B cell (primary cell): ENCODE data around the gene FRG2. TPM values are rescaled to one million over a fixed set of nuclear protein-coding genes. Genes with fewer than 3 reads are reported as not detected.
"Not testable (repeated sequence)": the region's sequence is repeated elsewhere in the genome, so short reads cannot be mapped to it uniquely, and the experiment has no call there.

ENCODE experiments used
- ATAC-seq: fragments of 200-7000 bp; cut with Tn5 transposase; one replicate; pipeline ENCODE4 v1.10.0; 2021; ENCODE audit warnings: low read depth, mild to moderate bottlenecking, moderate number of reproducible peaks, moderate library complexity
- CTCF ChIA-PET: fragments of 350-600 bp; sonication (Branson Sonifier 250); formaldehyde crosslinking; loops from one replicate; lab custom pipeline; 2021; ENCODE audit warnings: antibody characterized with exemption, inconsistent platforms; lab: Charles Lee
- POLR2A ChIA-PET: fragments of 350-600 bp; sonication (Branson Sonifier 250); formaldehyde crosslinking; loops from one replicate; lab custom pipeline; 2021; ENCODE audit warnings: antibody characterized with exemption; lab: Charles Lee
- DNase-seq: peaks from one replicate; pipeline ENCODE4 v3.0.0; 2013
- H2AFZ ChIP-seq: 2 replicates; pipeline ENCODE4 v1.6.1; 2012; ENCODE audit warnings: mild to moderate bottlenecking, low read depth, low read length; ENCODE audit not compliant: insufficient read depth, poor library complexity, severe bottlenecking
- H3K27ac ChIP-seq, 2 donors: 1 replicate in 1 of 2; 2 replicates in 1 of 2; pipeline ENCODE4 v1.5.1; 2012 to 2013; ENCODE audit warnings: low read length in 2 of 2, mild to moderate bottlenecking in 2 of 2, moderate library complexity in 1 of 2
- H3K27me3 ChIP-seq, 4 experiments: fragments of 200-600 bp in 1 of 4; sonication (generic) in 1 of 4; replicated peaks in 1 of 4; 1 replicate in 2 of 4; 2 replicates in 2 of 4; pipeline versions ENCODE4 v1.6.1 to v1.7.0; 2013 to 2016; ENCODE audit warnings: low read length in 3 of 4, mild to moderate bottlenecking in 2 of 4, mixed read lengths in 1 of 4, moderate library complexity in 1 of 4; ENCODE audit not compliant: insufficient read depth in 4 of 4, control insufficient read depth in 3 of 4; ENCODE audit errors: control extremely low read depth in 1 of 4
- H3K36me3 ChIP-seq, 2 experiments: replicated peaks in 1 of 2; 1 replicate in 1 of 2; 2 replicates in 1 of 2; pipeline versions ENCODE4 v1.6.1 to v1.7.1; 2013; ENCODE audit warnings: low read length in 1 of 2; ENCODE audit not compliant: insufficient read depth in 2 of 2, control insufficient read depth in 1 of 2; ENCODE audit errors: control extremely low read depth in 1 of 2, extremely low read depth in 1 of 2
- H3K4me1 ChIP-seq, 2 donors: fragments of 200-600 bp in 1 of 2; sonication (generic) in 1 of 2; 1 replicate in 1 of 2; 2 replicates in 1 of 2; pipeline versions ENCODE4 v1.5.1 to v1.6.1; 2013 to 2017; ENCODE audit warnings: low read length in 2 of 2; ENCODE audit not compliant: control insufficient read depth in 2 of 2, insufficient read depth in 2 of 2
- H3K4me2 ChIP-seq: replicated peaks from 2 replicates; pipeline ENCODE3; 2012; ENCODE audit warnings: mild to moderate bottlenecking, low read depth, low read length; ENCODE audit not compliant: poor library complexity, severe bottlenecking
- H3K4me3 ChIP-seq, 5 experiments: fragments of 200-600 bp in 1 of 5; sonication (generic) in 1 of 5; 1 replicate in 3 of 5; 2 replicates in 2 of 5; pipeline versions ENCODE4 v1.5.1 to v1.7.0; 2011 to 2016; ENCODE audit warnings: low read length in 4 of 5, mild to moderate bottlenecking in 4 of 5, low read depth in 2 of 5, control low read depth in 1 of 5, moderate library complexity in 1 of 5; ENCODE audit not compliant: insufficient read depth in 1 of 5; ENCODE audit errors: control extremely low read depth in 1 of 5, extremely low read depth in 1 of 5
- H3K79me2 ChIP-seq: fragments of 200-600 bp; sonication (generic); one replicate; pipeline ENCODE4 v1.6.0; 2016; ENCODE audit warnings: low read length; ENCODE audit not compliant: control insufficient read depth, insufficient read depth
- H3K9ac ChIP-seq: fragments of 200-600 bp; sonication (generic); 2 replicates; pipeline ENCODE4 v1.6.1; 2017; ENCODE audit warnings: mild to moderate bottlenecking, low read length, moderate library complexity
- H3K9me3 ChIP-seq, 3 donors: one replicate each; pipeline versions ENCODE4 v1.6.1 to v1.7.1; 2013; ENCODE audit warnings: low read length in 2 of 3; ENCODE audit not compliant: control insufficient read depth in 2 of 3, insufficient read depth in 1 of 3; ENCODE audit errors: control extremely low read depth in 1 of 3
- H4K20me1 ChIP-seq: 2 replicates; pipeline ENCODE4 v1.6.0; 2012; ENCODE audit warnings: mild to moderate bottlenecking, low read length; ENCODE audit not compliant: insufficient read depth, control insufficient read depth, poor library complexity, severe bottlenecking
- H3K27ac Mint-ChIP-seq: one replicate; pipeline ENCODE4 v1.8.0; 2021; ENCODE audit warnings: mixed read lengths
- H3K27me3 Mint-ChIP-seq: one replicate; pipeline ENCODE4 v1.8.0; 2021; ENCODE audit warnings: mixed read lengths
- H3K4me1 Mint-ChIP-seq: one replicate; pipeline ENCODE4 v1.8.0; 2021; ENCODE audit warnings: mixed read lengths
- H3K4me3 Mint-ChIP-seq: one replicate; pipeline ENCODE4 v1.8.0; 2021; ENCODE audit warnings: mixed read lengths
- H3K9me3 Mint-ChIP-seq: one replicate; pipeline ENCODE4 v1.8.0; 2022; ENCODE audit warnings: mixed read lengths; ENCODE audit not compliant: insufficient read depth
- CTCF ChIP-seq: fragments of 200-600 bp; IDR thresholded peaks from one replicate; pipeline ENCODE4 v1.8.0; 2022; ENCODE audit warnings: antibody characterized with exemption, mild to moderate bottlenecking
- EZH2 ChIP-seq: IDR thresholded peaks from 2 replicates; pipeline ENCODE4 v1.6.1; 2012; ENCODE audit warnings: borderline replicate concordance, low read depth, mild to moderate bottlenecking, moderate library complexity, low read length; ENCODE audit not compliant: insufficient read depth, poor library complexity, severe bottlenecking
- WGBS: methylation state at CpG from one replicate; pipeline ENCODE4 v1.1.5; 2013; ENCODE audit warnings: missing lambda C conversion rate; ENCODE audit not compliant: insufficient coverage; 5-methylcytosine and 5-hydroxymethylcytosine counted together
- intact Hi-C: fragments of 100-400 bp; cut with micrococcal nuclease; formaldehyde crosslinking; loops from one replicate; pipeline ENCODE4 v1.10.0; 2022
- polyA plus RNA-seq: library from polyadenylated mRNA; depleted of rRNA; stranded (reverse); fragments of >200 nt; gene quantifications from 2 replicates; pipeline ENCODE4 v1.2.3, GENCODE V29; 2012
- total RNA-seq, 2 donors: library from RNA; stranded (reverse); fragments of 120-200 nt in 1 of 2; gene quantifications; 1 replicate in 1 of 2; 2 replicates in 1 of 2; pipeline versions ENCODE4 v1.2.3 to v1.2.4, GENCODE V29; 2013 to 2022

The FRG2 gene
- total and polyA plus RNA-seq, 2 donors (not counting 1 experiment from before 2014, with no cell fraction given): not detected

GRCh38 chr4:189983916-189984526, 43.0 kb downstream of the FRG2 start:
- ATAC-seq, POLR2A ChIA-PET, H3K27me3 Mint-ChIP-seq: not testable (repeated sequence)

GRCh38 chr4:189981970-189982369, 45.1 kb downstream of the FRG2 start:
- Histone ChIP-seq H3K4me1 (no peaks in the 10 kb centered on the region), H3K9me3 (peaks cover 0 to 2% (median 0%) of the 10 kb centered on the region in 3 donors), H3K4me3 (no peak overlapping the region), H4K20me1 (no peaks in the 10 kb centered on the region), H3K9ac (no peak overlapping the region), H2AFZ (no peak overlapping the region), H3K36me3 (no peaks in the 10 kb centered on the region), H3K79me2 (no peaks in the 10 kb centered on the region), H3K27ac (no peak overlapping the region), H3K4me2 (no peak overlapping the region), H3K27me3 (no peaks in the 10 kb centered on the region)
- Mint-ChIP-seq H3K27ac (no peak overlapping the region), H3K9me3 (no peaks in the 10 kb centered on the region), H3K4me3 (no peak overlapping the region), H3K27me3 (peaks cover 3% of the 10 kb centered on the region), H3K4me1 (no peaks in the 10 kb centered on the region)
- ChIA-PET POLR2A (no interaction called here), CTCF (no interaction called here)
- intact Hi-C loops: no loop called here
- WGBS: 87% methylated on average over 7 of the region's 8 CpGs
- ATAC-seq: no peak
- DNase-seq: no peak
- TF ChIP-seq EZH2: no peak
- no peak for TF ChIP-seq CTCF

More at GRCh38 chr4:189983916-189984526, 43.0 kb downstream of the FRG2 start:
- DNase-seq, H3K4me1 ChIP-seq, H3K9me3 ChIP-seq, H3K79me2 ChIP-seq, H3K4me1 Mint-ChIP-seq, H3K4me3 Mint-ChIP-seq, H3K27ac Mint-ChIP-seq, H3K9me3 Mint-ChIP-seq, H3K36me3 ChIP-seq, H3K9ac ChIP-seq, H4K20me1 ChIP-seq, H2AFZ ChIP-seq, H3K4me2 ChIP-seq, H3K27me3 ChIP-seq, H3K4me3 ChIP-seq, CTCF ChIA-PET, intact Hi-C loops, H3K27ac ChIP-seq: not testable (repeated sequence)
- WGBS: 87% methylated on average over 5 of the region's 41 CpGs

GRCh38 chr4:189980292-189980691, 46.8 kb downstream of the FRG2 start:
- H3K4me1 Mint-ChIP-seq: not testable (repeated sequence)

More at GRCh38 chr4:189980292-189980691, 46.8 kb downstream of the FRG2 start:
- H3K9me3 ChIP-seq, intact Hi-C loops, H3K27me3 ChIP-seq, H3K9me3 Mint-ChIP-seq, DNase-seq, H3K4me3 ChIP-seq, H3K79me2 ChIP-seq, H3K27ac Mint-ChIP-seq, H3K4me1 ChIP-seq, H3K9ac ChIP-seq, CTCF ChIA-PET, H3K4me3 Mint-ChIP-seq, POLR2A ChIA-PET, H3K4me2 ChIP-seq, H3K36me3 ChIP-seq, H2AFZ ChIP-seq, H4K20me1 ChIP-seq, ATAC-seq, H3K27ac ChIP-seq, H3K27me3 Mint-ChIP-seq: not testable (repeated sequence)
- 78% methylated on average over 2 of the region's 2 CpGs for WGBS
